ENCODE measurements around the gene SERPINA4.

SERPINA4 gene

GRCh38 chr14:94560751-94561655 is at the start of gene SERPINA4:
SERPINA4 (plus strand) TSS chr14:94561442; CDS start chr14:94563483, 2,041 bp downstream.
- no peaks in the 10 kb centered on the region for H3K36me3 Mint-ChIP-seq
- H3K27ac Mint-ChIP-seq = no peak within 1 kb of the TSS
- no peaks in the 10 kb centered on the region for H3K4me1 Mint-ChIP-seq (ENCODE audit: low read depth)
- H3K4me3 Mint-ChIP-seq = no peak within 1 kb of the TSS
- peaks cover 8% of the 10 kb centered on the region for H3K9me3 Mint-ChIP-seq (ENCODE audit: low read depth)
- H3K27me3 Mint-ChIP-seq = peaks cover 12% of the 10 kb centered on the region

- Mint-ChIP-seq H3K9me3 (ENCODE audit: low read depth) (peaks cover 6% of the 10 kb centered on the region), H3K27ac (no peak overlapping the region), H3K36me3 (no peaks in the 10 kb centered on the region), H3K4me1 (ENCODE audit: low read depth) (no peaks in the 10 kb centered on the region), H3K4me3 (no peak overlapping the region), H3K27me3 (peaks cover 3% of the 10 kb centered on the region)
Measured at GRCh38 chr14:94514351-94514750, 46.9 kb upstream of the SERPINA4 start.

GRCh38 chr14:94515426-94515825 is 45.8 kb upstream of the SERPINA4 start:
- no peaks in the 10 kb centered on the region for H3K36me3 Mint-ChIP-seq
- H3K27ac Mint-ChIP-seq = no peak overlapping the region
- H3K9me3 Mint-ChIP-seq (ENCODE audit: low read depth) = peaks cover 9% of the 10 kb centered on the region
- H3K4me1 Mint-ChIP-seq (ENCODE audit: low read depth) = no peaks in the 10 kb centered on the region
- H3K4me3 Mint-ChIP-seq = no peak overlapping the region
- H3K27me3 Mint-ChIP-seq = peaks cover 3% of the 10 kb centered on the region

GRCh38 chr14:94515856-94516255 is 45.4 kb upstream of the SERPINA4 start:
- Mint-ChIP-seq H3K4me3 (no peak overlapping the region), H3K9me3 (ENCODE audit: low read depth) (peaks cover 9% of the 10 kb centered on the region), H3K27me3 (peaks cover 3% of the 10 kb centered on the region), H3K4me1 (ENCODE audit: low read depth) (no peaks in the 10 kb centered on the region), H3K27ac (no peak overlapping the region), H3K36me3 (no peaks in the 10 kb centered on the region)

GRCh38 chr14:94517248-94517640 is 44.0 kb upstream of the SERPINA4 start:
- Mint-ChIP-seq H3K4me1 (ENCODE audit: low read depth) (no peaks in the 10 kb centered on the region), H3K27ac (no peak overlapping the region), H3K9me3 (ENCODE audit: low read depth) (peaks cover 9% of the 10 kb centered on the region)

GRCh38 chr14:94517641-94518257 is 43.5 kb upstream of the SERPINA4 start:
- peaks cover 5% of the 10 kb centered on the region for H3K27me3 Mint-ChIP-seq
- H3K36me3 Mint-ChIP-seq = no peaks in the 10 kb centered on the region
- no peaks in the 10 kb centered on the region for H3K4me1 Mint-ChIP-seq (ENCODE audit: low read depth)
- no peak overlapping the region for H3K4me3 Mint-ChIP-seq
- no peak overlapping the region for H3K27ac Mint-ChIP-seq
- H3K9me3 Mint-ChIP-seq (ENCODE audit: low read depth) = peaks cover 9% of the 10 kb centered on the region

More at GRCh38 chr14:94517248-94517640, 44.0 kb upstream of the SERPINA4 start:
- Mint-ChIP-seq H3K27me3 (peaks cover 5% of the 10 kb centered on the region), H3K36me3 (no peaks in the 10 kb centered on the region), H3K4me3 (no peak overlapping the region)

GRCh38 chr14:94521375-94522114 is 39.7 kb upstream of the SERPINA4 start:
- H3K36me3 Mint-ChIP-seq = no peaks in the 10 kb centered on the region
- no peaks in the 10 kb centered on the region for H3K4me1 Mint-ChIP-seq (ENCODE audit: low read depth)
- H3K9me3 Mint-ChIP-seq (ENCODE audit: low read depth) = peaks cover 9% of the 10 kb centered on the region
- no peak overlapping the region for H3K27ac Mint-ChIP-seq
- peaks cover 16% of the 10 kb centered on the region for H3K27me3 Mint-ChIP-seq
- H3K4me3 Mint-ChIP-seq = no peak overlapping the region

GRCh38 chr14:94522115-94522724 is 39.0 kb upstream of the SERPINA4 start:
- peaks cover 16% of the 10 kb centered on the region for H3K27me3 Mint-ChIP-seq
- H3K4me3 Mint-ChIP-seq = no peak overlapping the region
- peaks cover 9% of the 10 kb centered on the region for H3K9me3 Mint-ChIP-seq (ENCODE audit: low read depth)
- H3K4me1 Mint-ChIP-seq (ENCODE audit: low read depth) = no peaks in the 10 kb centered on the region
- no peaks in the 10 kb centered on the region for H3K36me3 Mint-ChIP-seq
- no peak overlapping the region for H3K27ac Mint-ChIP-seq

GRCh38 chr14:94523265-94523664 is 38.0 kb upstream of the SERPINA4 start:
- no peak overlapping the region for H3K27ac Mint-ChIP-seq
- no peaks in the 10 kb centered on the region for H3K4me1 Mint-ChIP-seq (ENCODE audit: low read depth)

GRCh38 chr14:94524093-94524492 is 37.1 kb upstream of the SERPINA4 start:
- H3K27ac Mint-ChIP-seq = no peak overlapping the region
- H3K27me3 Mint-ChIP-seq = peaks cover 16% of the 10 kb centered on the region
- no peak overlapping the region for H3K4me3 Mint-ChIP-seq
- no peaks in the 10 kb centered on the region for H3K36me3 Mint-ChIP-seq
- peaks cover 5% of the 10 kb centered on the region for H3K9me3 Mint-ChIP-seq (ENCODE audit: low read depth)
- H3K4me1 Mint-ChIP-seq (ENCODE audit: low read depth) = no peaks in the 10 kb centered on the region

More at GRCh38 chr14:94523265-94523664, 38.0 kb upstream of the SERPINA4 start:
- no peaks in the 10 kb centered on the region for H3K36me3 Mint-ChIP-seq
- peaks cover 9% of the 10 kb centered on the region for H3K9me3 Mint-ChIP-seq (ENCODE audit: low read depth)
- H3K27me3 Mint-ChIP-seq = peaks cover 16% of the 10 kb centered on the region
- no peak overlapping the region for H3K4me3 Mint-ChIP-seq

GRCh38 chr14:94531187-94531586 is 30.1 kb upstream of the SERPINA4 start:
- H3K4me3 Mint-ChIP-seq = no peak overlapping the region
- H3K9me3 Mint-ChIP-seq (ENCODE audit: low read depth) = peaks cover 3% of the 10 kb centered on the region
- peaks cover 4% of the 10 kb centered on the region for H3K27me3 Mint-ChIP-seq
- no peaks in the 10 kb centered on the region for H3K36me3 Mint-ChIP-seq
- no peak overlapping the region for H3K27ac Mint-ChIP-seq
- H3K4me1 Mint-ChIP-seq (ENCODE audit: low read depth) = no peaks in the 10 kb centered on the region

GRCh38 chr14:94532447-94532846 is 28.8 kb upstream of the SERPINA4 start:
- H3K4me1 Mint-ChIP-seq (ENCODE audit: low read depth) = no peaks in the 10 kb centered on the region
- H3K4me3 Mint-ChIP-seq = no peak overlapping the region
- H3K9me3 Mint-ChIP-seq (ENCODE audit: low read depth) = peaks cover 3% of the 10 kb centered on the region
- H3K27ac Mint-ChIP-seq = no peak overlapping the region
- no peaks in the 10 kb centered on the region for H3K36me3 Mint-ChIP-seq
- peaks cover 4% of the 10 kb centered on the region for H3K27me3 Mint-ChIP-seq

GRCh38 chr14:94535506-94535905 is 25.7 kb upstream of the SERPINA4 start:
- H3K27me3 Mint-ChIP-seq = peaks cover 12% of the 10 kb centered on the region

GRCh38 chr14:94536836-94537235 is 24.4 kb upstream of the SERPINA4 start:
- H3K4me1 Mint-ChIP-seq (ENCODE audit: low read depth) = no peaks in the 10 kb centered on the region
- H3K36me3 Mint-ChIP-seq = no peaks in the 10 kb centered on the region
- no peak overlapping the region for H3K27ac Mint-ChIP-seq
- H3K4me3 Mint-ChIP-seq = no peak overlapping the region
- H3K9me3 Mint-ChIP-seq (ENCODE audit: low read depth) = peaks cover 3% of the 10 kb centered on the region
- H3K27me3 Mint-ChIP-seq = peaks cover 12% of the 10 kb centered on the region

More at GRCh38 chr14:94535506-94535905, 25.7 kb upstream of the SERPINA4 start:
- Mint-ChIP-seq H3K4me3 (no peak overlapping the region), H3K4me1 (ENCODE audit: low read depth) (no peaks in the 10 kb centered on the region), H3K36me3 (no peaks in the 10 kb centered on the region), H3K27ac (no peak overlapping the region), H3K9me3 (ENCODE audit: low read depth) (peaks cover 3% of the 10 kb centered on the region)
